Colonic mucosa (tissue), 4 donors: Measurements from ENCODE around the gene SLC12A5. TPM values are rescaled to one million over a fixed set of nuclear protein-coding genes. Genes with fewer than 3 reads are reported as not detected.

ENCODE experiments used
- DNase-seq: peaks from one replicate; pipeline ENCODE4 v3.0.0-alpha.2; 2020
- H3K27ac ChIP-seq: fragments of 200-600 bp; one replicate; pipeline ENCODE4 v1.8.0; 2021
- H3K27me3 ChIP-seq: fragments of 200-600 bp; one replicate; pipeline ENCODE4 v1.8.0; 2021
- H3K36me3 ChIP-seq: fragments of 200-600 bp; one replicate; pipeline ENCODE4 v1.8.0; 2021
- H3K4me1 ChIP-seq: fragments of 200-600 bp; one replicate; pipeline ENCODE4 v1.8.0; 2021; ENCODE audit warnings: mild to moderate bottlenecking
- H3K4me3 ChIP-seq: fragments of 200-600 bp; one replicate; pipeline ENCODE4 v1.8.0; 2021
- H3K9ac ChIP-seq, 2 donors: one replicate each; pipeline ENCODE4 v1.7.0; 2013; ENCODE audit warnings: control low read depth in 2 of 2, low read depth in 2 of 2, low read length in 2 of 2
- H3K9me3 ChIP-seq: fragments of 200-600 bp; one replicate; pipeline ENCODE4 v1.8.0; 2021
- intact Hi-C: fragments of 100-400 bp; cut with DNase I; formaldehyde crosslinking; loops from one replicate; pipeline ENCODE4 v1.14.1; 2022
- total RNA-seq, 2 donors: library from RNA; stranded (reverse); fragmentation: NEBNext Ultra II Directional in 1 of 2; extraction: Animal tissue kit (Norgen Biotek cat#: 25700) in 1 of 2; gene quantifications; one replicate each; pipeline ENCODE4 v1.2.1, GENCODE V29; 2021
- TF ChIP-seq, protein P1 (sequence below): fragments of 200-600 bp; IDR thresholded peaks from one replicate; pipeline ENCODE4 v1.8.0; 2022; ENCODE audit warnings: antibody characterized with exemption, mild to moderate bottlenecking
- donor health status: healthy.
- donor health status: DM: no; HTN: no; CAD: no.
- donor health status: DM: no; HTN: no; CAD: no.

The SLC12A5 gene
- total RNA-seq, 2 donors from 2014 or later, result 0.96 TPM; not detected in 1

DNA sequence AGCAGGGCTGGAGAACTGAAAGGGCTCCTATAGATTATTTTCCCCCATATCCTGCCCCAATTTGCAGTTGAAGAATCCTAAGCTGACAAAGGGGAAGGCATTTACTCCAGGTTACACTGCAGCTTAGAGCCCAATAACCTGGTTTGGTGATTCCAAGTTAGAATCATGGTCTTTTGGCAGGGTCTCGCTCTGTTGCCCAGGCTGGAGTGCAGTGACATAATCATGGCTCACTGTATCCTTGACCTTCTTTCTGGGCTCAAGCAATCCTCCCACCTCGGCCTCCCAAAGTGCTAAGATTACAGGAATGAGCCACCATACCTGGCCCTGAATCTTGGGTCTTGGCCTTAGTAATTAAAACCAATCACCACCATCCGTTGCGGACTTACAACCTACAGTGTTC lies 21.3 kb upstream of the SLC12A5 start:
- Histone ChIP-seq H3K9me3 (no peaks in the 10 kb centered on the region), H3K9ac (no peak overlapping the region), H3K27me3 (peaks cover 28% of the 10 kb centered on the region), H3K4me1 (no peaks in the 10 kb centered on the region), H3K27ac (no peak overlapping the region), H3K36me3 (no peaks in the 10 kb centered on the region), H3K4me3 (no peak overlapping the region)
- DNase-seq, result no peak
- TF ChIP-seq, protein P1, sequence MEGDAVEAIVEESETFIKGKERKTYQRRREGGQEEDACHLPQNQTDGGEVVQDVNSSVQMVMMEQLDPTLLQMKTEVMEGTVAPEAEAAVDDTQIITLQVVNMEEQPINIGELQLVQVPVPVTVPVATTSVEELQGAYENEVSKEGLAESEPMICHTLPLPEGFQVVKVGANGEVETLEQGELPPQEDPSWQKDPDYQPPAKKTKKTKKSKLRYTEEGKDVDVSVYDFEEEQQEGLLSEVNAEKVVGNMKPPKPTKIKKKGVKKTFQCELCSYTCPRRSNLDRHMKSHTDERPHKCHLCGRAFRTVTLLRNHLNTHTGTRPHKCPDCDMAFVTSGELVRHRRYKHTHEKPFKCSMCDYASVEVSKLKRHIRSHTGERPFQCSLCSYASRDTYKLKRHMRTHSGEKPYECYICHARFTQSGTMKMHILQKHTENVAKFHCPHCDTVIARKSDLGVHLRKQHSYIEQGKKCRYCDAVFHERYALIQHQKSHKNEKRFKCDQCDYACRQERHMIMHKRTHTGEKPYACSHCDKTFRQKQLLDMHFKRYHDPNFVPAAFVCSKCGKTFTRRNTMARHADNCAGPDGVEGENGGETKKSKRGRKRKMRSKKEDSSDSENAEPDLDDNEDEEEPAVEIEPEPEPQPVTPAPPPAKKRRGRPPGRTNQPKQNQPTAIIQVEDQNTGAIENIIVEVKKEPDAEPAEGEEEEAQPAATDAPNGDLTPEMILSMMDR, result no peak
- intact Hi-C loops, result no loop called here

- no peak overlapping the region for H3K4me3 ChIP-seq
- intact Hi-C loops, result no loop called here
- H3K9me3 ChIP-seq, result no peaks in the 10 kb centered on the region
- no peak overlapping the region for H3K9ac ChIP-seq
- no peak overlapping the region for H3K27ac ChIP-seq
- H3K27me3 ChIP-seq, result peaks cover 40% of the 10 kb centered on the region
- H3K36me3 ChIP-seq, result no peaks in the 10 kb centered on the region
- no peak for DNase-seq
- peaks cover 4% of the 10 kb centered on the region for H3K4me1 ChIP-seq
- TF ChIP-seq, protein P1, result no peak
Observed at GRCh38 chr20:46009816-46010215, 19.2 kb upstream of the SLC12A5 start.

DNA sequence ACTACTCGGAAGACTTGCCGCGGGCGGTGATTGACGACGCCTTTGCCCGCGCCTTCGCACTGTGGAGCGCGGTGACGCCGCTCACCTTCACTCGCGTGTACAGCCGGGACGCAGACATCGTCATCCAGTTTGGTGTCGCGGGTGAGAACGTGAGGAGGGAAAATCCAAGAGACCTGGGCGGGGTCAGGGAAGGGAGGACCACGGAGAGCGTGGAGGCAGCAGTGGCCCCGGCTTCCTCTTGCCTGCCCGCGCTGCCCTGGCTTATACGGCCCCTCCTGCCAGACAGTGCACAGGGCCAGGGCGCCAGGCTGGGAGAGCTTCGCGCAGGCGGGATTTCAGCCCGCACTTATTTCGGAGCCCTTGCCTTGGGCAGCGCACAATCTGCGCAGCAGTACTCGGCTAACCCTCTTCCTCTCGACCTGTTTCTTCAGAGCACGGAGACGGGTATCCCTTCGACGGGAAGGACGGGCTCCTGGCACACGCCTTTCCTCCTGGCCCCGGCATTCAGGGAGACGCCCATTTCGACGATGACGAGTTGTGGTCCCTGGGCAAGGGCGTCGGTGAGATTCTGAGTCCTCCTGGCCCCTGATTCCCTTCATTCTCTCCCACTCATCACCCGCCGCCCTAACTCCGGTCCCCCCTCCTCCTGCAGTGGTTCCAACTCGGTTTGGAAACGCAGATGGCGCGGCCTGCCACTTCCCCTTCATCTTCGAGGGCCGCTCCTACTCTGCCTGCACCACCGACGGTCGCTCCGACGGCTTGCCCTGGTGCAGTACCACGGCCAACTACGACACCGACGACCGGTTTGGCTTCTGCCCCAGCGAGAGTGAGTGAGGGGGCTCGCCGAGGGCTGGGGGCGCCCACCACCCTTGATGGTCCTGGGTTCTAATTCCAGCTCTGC lies 18.3 kb upstream of the SLC12A5 start:
- intact Hi-C loops, result no loop called here
- TF ChIP-seq, protein P1, result no peak
- peaks cover 40% of the 10 kb centered on the region for H3K27me3 ChIP-seq
- no peak for DNase-seq
- no peak overlapping the region for H3K4me3 ChIP-seq
- H3K36me3 ChIP-seq, result no peaks in the 10 kb centered on the region
- H3K4me1 ChIP-seq, result peaks cover 4% of the 10 kb centered on the region
- no peak overlapping the region for H3K27ac ChIP-seq
- peak overlapping the region in 1 of 2 donors; percentile 5 for H3K9ac ChIP-seq
- no peaks in the 10 kb centered on the region for H3K9me3 ChIP-seq

- TF ChIP-seq, protein P1, result no peak
- Histone ChIP-seq H3K9ac (no peak overlapping the region), H3K27ac (no peak overlapping the region), H3K36me3 (no peaks in the 10 kb centered on the region), H3K4me1 (peaks cover 4% of the 10 kb centered on the region), H3K9me3 (no peaks in the 10 kb centered on the region), H3K27me3 (peaks cover 40% of the 10 kb centered on the region), H3K4me3 (no peak overlapping the region)
- intact Hi-C loops, result no loop called here
- peak; percentile 64 for DNase-seq
Observed at GRCh38 chr20:46011631-46012482, 17.2 kb upstream of the SLC12A5 start.

DNA sequence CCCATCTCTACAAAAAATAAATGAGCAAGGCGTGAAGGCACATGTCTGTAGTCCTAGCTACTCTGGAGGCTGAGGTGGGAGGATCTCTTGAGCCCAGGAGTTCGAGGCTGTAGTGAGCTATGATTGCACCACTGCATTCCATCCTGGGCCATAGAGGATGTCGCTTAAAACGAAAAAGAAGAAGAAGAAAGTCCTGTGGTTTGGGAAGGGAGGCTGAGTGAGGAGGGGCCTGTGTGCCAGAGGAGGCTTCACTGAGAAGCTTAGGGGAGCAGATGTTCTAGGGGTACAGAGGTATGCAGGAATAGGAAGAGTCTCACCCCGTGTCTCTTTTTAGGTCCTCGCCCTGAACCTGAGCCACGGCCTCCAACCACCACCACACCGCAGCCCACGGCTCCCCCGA lies 16.1 kb upstream of the SLC12A5 start:
- Histone ChIP-seq H3K27me3 (peaks cover 40% of the 10 kb centered on the region), H3K4me3 (no peak overlapping the region), H3K36me3 (no peaks in the 10 kb centered on the region), H3K4me1 (peaks cover 4% of the 10 kb centered on the region), H3K27ac (no peak overlapping the region), H3K9me3 (no peaks in the 10 kb centered on the region), H3K9ac (no peak overlapping the region)
- TF ChIP-seq, protein P1, result no peak
- intact Hi-C loops, result no loop called here
- no peak for DNase-seq
